ENCODE measurements around the gene E2F4. TPM values are rescaled to one million over a fixed set of nuclear protein-coding genes. Genes with fewer than 3 reads are reported as not detected.

E2F4 gene
- total and polyA plus RNA-seq, 2 experiments from 2014 or later, result 67.0 to 135 TPM

GRCh38 chr16:67187175-67187890 lies 4.6 kb upstream of the E2F4 start:
- ATAC-seq, result no peak
- no peak overlapping the region for H3K27ac ChIP-seq (ENCODE audit: low read depth)
- Mint-ChIP-seq H3K27ac (no peak overlapping the region), H3K4me1 (peaks cover 22% of the 10 kb centered on the region), H3K9me3 (no peaks in the 10 kb centered on the region; the same call in 2 of the 3 replicates), H3K4me3 (no peak overlapping the region), H3K36me3 (ENCODE audit: low read depth) (no peaks in the 10 kb centered on the region; the same call in 2 of the 3 replicates), H3K27me3 (ENCODE audit: insufficient read depth, low read depth, poor library complexity) (peaks cover 30% of the 10 kb centered on the region)
- H4K20me1 ChIP-seq (replicated peaks; ENCODE audit: insufficient read depth), result no peaks in the 10 kb centered on the region
- no peak overlapping the region for H2AFZ ChIP-seq
- H3K4me2 ChIP-seq, result no peak overlapping the region
- no peaks in the 10 kb centered on the region for H3K9me2 ChIP-seq (ENCODE audit: insufficient read depth)
- H3K4me3 ChIP-seq, result no peak overlapping the region
- peaks cover 28% of the 10 kb centered on the region for H3K27me3 ChIP-seq (ENCODE audit: insufficient read depth)
- peaks cover 10% of the 10 kb centered on the region for H3K79me2 ChIP-seq (replicated peaks; ENCODE audit: insufficient read depth)
- 0 out of 2 replicates have a peak, but pooled peaks cover 3% of the 10 kb centered on the region for H3F3A ChIP-seq (replicated peaks; ENCODE audit: low read depth)
- peaks cover 18% of the 10 kb centered on the region for H3K4me1 ChIP-seq (ENCODE audit: insufficient read depth)
- DNase-seq (ENCODE audit: low spot score), result no peak
- H3K36me3 ChIP-seq (ENCODE audit: insufficient read depth), result no peaks in the 10 kb centered on the region
- TF ChIP-seq ZNF462 (CRISPR knock-in tag; IDR thresholded peaks at IDR 0.05) (no peak), ZNF331 (CRISPR knock-in tag; IDR thresholded peaks at IDR 0.05; ENCODE audit: low read depth) (no peak), NANOG (IDR thresholded peaks at IDR 0.05; ENCODE audit: borderline replicate concordance) (no peak), CREB1 (CRISPR knock-in tag; IDR thresholded peaks at IDR 0.05; ENCODE audit: low read depth) (no peak), STAT1 (IDR thresholded peaks at IDR 0.05; ENCODE audit: unreplicated experiment) (no peak), POLR2AphosphoS5 (IDR thresholded peaks at IDR 0.05; ENCODE audit: low read depth) (no peak), EZH2 (IDR thresholded peaks at IDR 0.05; ENCODE audit: low read depth, unreplicated experiment) (no peak)
